NCI-H524 treated with DMSO at 0.1 percent for 48 hours (cell line): ENCODE results near the gene MTR.

Source experiments
- DNase-seq: peaks from one replicate; lab custom pipeline; 2025; lab: John Stamatoyannopoulos, UW

MTR gene

DNA sequence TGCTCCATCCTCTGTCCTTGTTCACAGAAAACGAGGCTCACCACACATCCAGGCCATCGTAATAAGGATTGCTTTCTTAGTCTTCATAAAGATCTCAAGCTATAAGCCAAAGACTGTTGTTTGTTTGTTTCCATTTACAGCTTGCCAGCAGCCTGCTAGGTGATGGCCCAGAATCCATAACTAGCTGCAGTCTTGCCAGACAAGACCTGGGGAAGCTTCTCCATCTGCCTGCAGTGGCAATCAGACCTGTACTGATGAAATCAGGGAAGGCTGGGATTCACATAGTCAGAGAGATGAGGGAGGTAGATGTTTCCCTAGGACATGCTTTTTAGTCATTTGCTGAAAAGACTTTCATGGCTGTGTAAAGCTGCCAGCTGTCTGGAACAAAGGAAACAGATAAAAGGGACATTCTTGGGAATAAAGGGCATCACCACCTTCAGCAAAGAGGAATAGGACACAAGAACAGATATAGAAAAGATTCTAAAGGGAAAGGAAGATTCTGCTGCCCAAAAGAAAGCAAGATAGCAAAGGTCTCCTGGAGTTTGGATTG lies 158.1 kb downstream of the MTR start:
- DNase-seq: no peak
